Body of pancreas (tissue), 4 donors: ENCODE measurements around the gene FAM107B.

Experiments used
- CTCF ChIP-seq, 7 experiments: fragments of 450-650 bp in 4 of 7; fragments of 200-600 bp in 3 of 7; sonication (generic) in 3 of 7; IDR thresholded peaks; one replicate each; pipeline ENCODE4 v1.5.1; 2016 to 2019; ENCODE audit warnings: antibody characterized with exemption in 7 of 7
- POLR2A ChIP-seq, 3 donors: fragments of 450-650 bp; IDR thresholded peaks; one replicate each; pipeline ENCODE4 v1.6.1; 2016; ENCODE audit warnings: antibody characterized with exemption in 3 of 3, mild to moderate bottlenecking in 2 of 3

GRCh38 chr10:14665865-14666857, 108.5 kb downstream of the FAM107B start:
- no peak for TF ChIP-seq CTCF (IDR thresholded peaks at IDR 0.05)
- no peak for TF ChIP-seq POLR2A (IDR thresholded peaks at IDR 0.05)
